PC-3 (cell line): ENCODE measurements around the gene WDR90. TPM values are rescaled to one million over a fixed set of nuclear protein-coding genes. Genes with fewer than 3 reads are reported as not detected.

Experiments
- ATAC-seq: fragments of 200-7000 bp; cut with Tn5 transposase; 2 replicates; pipeline ENCODE4 v1.9.1; 2020; ENCODE audit warnings: mild to moderate bottlenecking, moderate library complexity
- BruUV-seq: library from RNA; stranded (reverse); fragments of 400-500 nt; replicated peaks from 2 replicates; lab custom pipeline; 2021; lab: Mats Ljungman, UMichigan
- CTCF ChIA-PET: fragments of 300-600 bp; sonication (Branson Sonifier 250); formaldehyde crosslinking; loops from one replicate; lab custom pipeline; 2022; ENCODE audit warnings: antibody characterized with exemption; lab: Charles Lee
- POLR2A ChIA-PET: fragments of 300-600 bp; sonication (Branson Sonifier 250); formaldehyde crosslinking; loops from one replicate; lab custom pipeline; 2022; ENCODE audit warnings: antibody characterized with exemption; ENCODE audit not compliant: unreplicated experiment; lab: Charles Lee
- DNase-seq: peaks from one replicate; pipeline ENCODE4 v3.0.0-alpha.2; 2015
- H2AFZ ChIP-seq: fragments of 300-600 bp; sonication (generic); 2 replicates; pipeline ENCODE4 v1.6.0; 2016; ENCODE audit warnings: antibody characterized with exemption, low read length
- H3F3A ChIP-seq: fragments of 300-600 bp; sonication (generic); one replicate; pipeline ENCODE4 v1.6.0; 2017; ENCODE audit warnings: antibody characterized with exemption, low read length, control low read depth, mild to moderate bottlenecking; ENCODE audit not compliant: unreplicated experiment
- H3K27ac ChIP-seq: fragments of 300-600 bp; sonication (generic); 2 replicates; pipeline ENCODE4 v1.5.1; 2016; ENCODE audit warnings: mild to moderate bottlenecking, low read length
- H3K27me3 ChIP-seq: fragments of 300-600 bp; sonication (generic); 2 replicates; pipeline ENCODE4 v1.6.1; 2016; ENCODE audit warnings: low read length, mixed read lengths
- H3K36me3 ChIP-seq: fragments of 300-600 bp; sonication (generic); 2 replicates; pipeline ENCODE4 v1.6.1; 2016; ENCODE audit warnings: low read depth, mixed run types, low read length, mixed read lengths
- H3K4me1 ChIP-seq: fragments of 300-600 bp; sonication (generic); 2 replicates; pipeline ENCODE4 v1.5.1; 2016; ENCODE audit warnings: low read length; ENCODE audit not compliant: insufficient read depth
- H3K4me2 ChIP-seq: fragments of 300-600 bp; sonication (generic); 2 replicates; pipeline ENCODE4 v1.6.0; 2016; ENCODE audit warnings: low read length
- H3K4me3 ChIP-seq: fragments of 300-600 bp; sonication (generic); 2 replicates; pipeline ENCODE4 v1.5.1; 2016; ENCODE audit warnings: mild to moderate bottlenecking, low read length, mixed read lengths
- H3K79me2 ChIP-seq: fragments of 300-600 bp; sonication (generic); 2 replicates; pipeline ENCODE4 v1.6.1; 2017; ENCODE audit warnings: low read length, mixed read lengths
- H3K9ac ChIP-seq: fragments of 300-600 bp; sonication (generic); 2 replicates; pipeline ENCODE4 v1.6.0; 2016; ENCODE audit warnings: mild to moderate bottlenecking, low read length
- H3K9me2 ChIP-seq: fragments of 300-600 bp; sonication (generic); replicated peaks from 2 replicates; pipeline ENCODE4 v1.6.1; 2016; ENCODE audit warnings: mixed run types, low read length, mixed read lengths
- H3K9me3 ChIP-seq: fragments of 300-600 bp; sonication (generic); 2 replicates; pipeline ENCODE4 v1.6.1; 2016; ENCODE audit warnings: low read length, mixed read lengths
- H4K20me1 ChIP-seq: fragments of 300-600 bp; sonication (generic); 2 replicates; pipeline ENCODE4 v1.6.1; 2016; ENCODE audit warnings: low read length, mixed read lengths
- EZH2 ChIP-seq: fragments of 300-600 bp; sonication (generic); IDR thresholded peaks from one replicate; pipeline ENCODE4 v1.6.1; 2017; ENCODE audit warnings: antibody characterized with exemption, mild to moderate bottlenecking, low read length; ENCODE audit not compliant: unreplicated experiment
- EZH2phosphoT487 ChIP-seq: fragments of 300-600 bp; sonication (generic); IDR thresholded peaks from 2 replicates; pipeline ENCODE4 v1.6.1; 2018; ENCODE audit warnings: mild to moderate bottlenecking, antibody characterized with exemption, low read length, borderline replicate concordance
- intact Hi-C: fragments of 100-400 bp; cut with micrococcal nuclease; formaldehyde crosslinking; loops from 2 replicates; pipeline ENCODE4 v1.9.0; 2023
- total RNA-seq: library from RNA; depleted of rRNA; stranded (reverse); fragments of >200 nt; gene quantifications from 2 replicates; pipeline ENCODE4 v1.2.3, GENCODE V29; 2014
- TF ChIP-seq, protein P1 (sequence below): fragments of 300-600 bp; sonication (generic); conservative IDR thresholded peaks from 2 replicates; pipeline ENCODE4 v1.5.1; 2017; ENCODE audit warnings: antibody characterized with exemption, low read depth, mild to moderate bottlenecking, low read length

The WDR90 gene
- total RNA-seq, 1 experiment from 2014 or later = 44.4 TPM

- H3K36me3 ChIP-seq = peaks cover 6% of the 10 kb centered on the region
- no peak overlapping the region for H3K27ac ChIP-seq
- no peak overlapping the region for H3K4me2 ChIP-seq
- no peak overlapping the region for H3K9ac ChIP-seq
- no TSS peak for BruUV-seq
- peaks cover 9% of the 10 kb centered on the region; the same call in 1 of the 2 replicates for H4K20me1 ChIP-seq
- no peaks in the 10 kb centered on the region for H3F3A ChIP-seq
- ChIA-PET CTCF (no interaction called here), POLR2A (no interaction called here)
- H3K9me3 ChIP-seq = no peaks in the 10 kb centered on the region
- H3K27me3 ChIP-seq = no peaks in the 10 kb centered on the region
- intact Hi-C loops = no loop called here
- ATAC-seq (no peak), DNase-seq (no peak)
- TF ChIP-seq EZH2 = no peak
- TF ChIP-seq, protein P1, sequence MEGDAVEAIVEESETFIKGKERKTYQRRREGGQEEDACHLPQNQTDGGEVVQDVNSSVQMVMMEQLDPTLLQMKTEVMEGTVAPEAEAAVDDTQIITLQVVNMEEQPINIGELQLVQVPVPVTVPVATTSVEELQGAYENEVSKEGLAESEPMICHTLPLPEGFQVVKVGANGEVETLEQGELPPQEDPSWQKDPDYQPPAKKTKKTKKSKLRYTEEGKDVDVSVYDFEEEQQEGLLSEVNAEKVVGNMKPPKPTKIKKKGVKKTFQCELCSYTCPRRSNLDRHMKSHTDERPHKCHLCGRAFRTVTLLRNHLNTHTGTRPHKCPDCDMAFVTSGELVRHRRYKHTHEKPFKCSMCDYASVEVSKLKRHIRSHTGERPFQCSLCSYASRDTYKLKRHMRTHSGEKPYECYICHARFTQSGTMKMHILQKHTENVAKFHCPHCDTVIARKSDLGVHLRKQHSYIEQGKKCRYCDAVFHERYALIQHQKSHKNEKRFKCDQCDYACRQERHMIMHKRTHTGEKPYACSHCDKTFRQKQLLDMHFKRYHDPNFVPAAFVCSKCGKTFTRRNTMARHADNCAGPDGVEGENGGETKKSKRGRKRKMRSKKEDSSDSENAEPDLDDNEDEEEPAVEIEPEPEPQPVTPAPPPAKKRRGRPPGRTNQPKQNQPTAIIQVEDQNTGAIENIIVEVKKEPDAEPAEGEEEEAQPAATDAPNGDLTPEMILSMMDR = no peak
- TF ChIP-seq EZH2phosphoT487 = no peak
- H3K4me3 ChIP-seq = no peak overlapping the region
- peaks cover 29% of the 10 kb centered on the region for H3K4me1 ChIP-seq
- no peaks in the 10 kb centered on the region for H3K9me2 ChIP-seq
- H2AFZ ChIP-seq = no peak overlapping the region
- peaks cover 34% of the 10 kb centered on the region for H3K79me2 ChIP-seq
Measured at GRCh38 chr16:686459-687260, 37.5 kb downstream of the WDR90 start.

DNA sequence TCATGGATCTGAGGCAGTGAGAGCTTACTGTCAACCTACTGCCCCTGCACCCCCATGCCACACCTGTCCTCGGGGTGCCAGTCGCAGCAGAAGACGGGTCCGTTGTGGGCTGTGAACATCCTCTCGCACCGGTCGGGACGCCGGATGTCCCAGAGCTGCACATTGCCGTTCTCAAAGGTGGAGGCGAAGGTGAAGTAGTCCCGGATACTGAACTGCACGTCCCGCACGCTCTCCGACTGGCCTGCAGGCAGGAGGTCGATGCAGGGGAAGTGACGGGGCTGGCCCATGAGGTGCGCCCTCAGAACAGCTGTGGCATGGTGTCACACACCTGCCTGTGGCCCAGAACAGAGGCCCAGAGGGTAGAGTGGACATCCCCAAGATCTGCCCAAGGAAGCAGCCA lies 38.3 kb downstream of the WDR90 start:
- TF ChIP-seq, protein P1 = no peak
- TF ChIP-seq EZH2 = no peak
- TF ChIP-seq EZH2phosphoT487 = no peak
- Histone ChIP-seq H3K27me3 (no peaks in the 10 kb centered on the region), H3K4me1 (peaks cover 21% of the 10 kb centered on the region), H2AFZ (no peak overlapping the region), H3K4me2 (no peak overlapping the region), H3K9ac (no peak overlapping the region), H3K27ac (no peak overlapping the region), H3K36me3 (peaks cover 2% of the 10 kb centered on the region; the same call in 1 of the 2 replicates), H3K79me2 (peaks cover 25% of the 10 kb centered on the region), H3K4me3 (no peak overlapping the region), H3F3A (peaks cover under 1% of the 10 kb centered on the region), H3K9me3 (no peaks in the 10 kb centered on the region), H3K9me2 (no peaks in the 10 kb centered on the region), H4K20me1 (peaks cover 1% of the 10 kb centered on the region; the same call in 1 of the 2 replicates)
- intact Hi-C loops = no loop called here
- POLR2A ChIA-PET = no interaction called here
- DNase-seq (no peak), ATAC-seq (no peak)
- no TSS peak for BruUV-seq
- CTCF ChIA-PET = no interaction called here
